ENCODE results near the gene MAST4.

- TF ChIP-seq CTCF (IDR thresholded peaks at IDR 0.05) (no peak), POLR2A (IDR thresholded peaks at IDR 0.05) (no peak)
These were observed 577.8 kb downstream of the MAST4 start for GRCh38 chr5:67173959-67174358.

Measured in tibial nerve (tissue), 3 donors.